Smooth muscle cell (in vitro differentiated cells): ENCODE data around the gene C8A. TPM values are rescaled to one million over a fixed set of nuclear protein-coding genes. Genes with fewer than 3 reads are reported as not detected.

ENCODE experiments used
- DNase-seq: peaks from one replicate; lab custom pipeline; 2025; ENCODE audit not compliant: unreplicated experiment; lab: John Stamatoyannopoulos, UW
- H2AFZ ChIP-seq: fragments of 200-600 bp; sonication (generic); 2 replicates; pipeline ENCODE4 v1.6.0; 2016; ENCODE audit warnings: antibody characterized with exemption, low read depth, mild to moderate bottlenecking
- H3F3A ChIP-seq: fragments of 200-600 bp; sonication (generic); 2 replicates; pipeline ENCODE4 v1.6.0; 2017; ENCODE audit warnings: antibody characterized with exemption, low read depth
- H3K27ac ChIP-seq: fragments of 200-600 bp; sonication (generic); 2 replicates; pipeline ENCODE4 v1.5.1; 2016; ENCODE audit warnings: low read depth, mild to moderate bottlenecking
- H3K27me3 ChIP-seq: fragments of 200-600 bp; sonication (generic); 2 replicates; pipeline ENCODE4 v1.6.1; 2016; ENCODE audit warnings: low read depth, mild to moderate bottlenecking
- H3K36me3 ChIP-seq: fragments of 200-600 bp; sonication (generic); 2 replicates; pipeline ENCODE4 v1.5.1; 2016; ENCODE audit warnings: low read depth
- H3K4me1 ChIP-seq: fragments of 200-600 bp; sonication (generic); 2 replicates; pipeline ENCODE4 v1.5.1; 2016; ENCODE audit warnings: low read depth
- H3K4me2 ChIP-seq: fragments of 200-600 bp; sonication (generic); 2 replicates; pipeline ENCODE4 v1.6.0; 2016; ENCODE audit warnings: mild to moderate bottlenecking
- H3K4me3 ChIP-seq: fragments of 200-600 bp; sonication (generic); 2 replicates; pipeline ENCODE4 v1.5.1; 2016; ENCODE audit warnings: mild to moderate bottlenecking
- H3K79me2 ChIP-seq: fragments of 200-600 bp; sonication (generic); 2 replicates; pipeline ENCODE4 v1.6.0; 2016; ENCODE audit warnings: low read depth, mild to moderate bottlenecking
- H3K9ac ChIP-seq: fragments of 200-600 bp; sonication (generic); 2 replicates; pipeline ENCODE4 v1.6.0; 2016; ENCODE audit warnings: low read depth
- H3K9me3 ChIP-seq: fragments of 200-600 bp; sonication (generic); replicated peaks from 2 replicates; pipeline ENCODE4 v1.5.1; 2016; ENCODE audit warnings: low read depth
- H4K20me1 ChIP-seq: fragments of 200-600 bp; sonication (generic); 2 replicates; pipeline ENCODE4 v1.6.0; 2016; ENCODE audit warnings: low read depth
- WGBS: methylation state at CpG from one replicate; pipeline ENCODE4 v1.1.7; 2016; ENCODE audit warnings: low lambda C conversion rate; 5-methylcytosine and 5-hydroxymethylcytosine counted together
- polyA plus RNA-seq: library from polyadenylated mRNA; unstranded; fragments of >200 nt; fragmentation: Nextera tagmentation; extraction: Ambion mirVana; gene quantifications from 2 replicates; pipeline ENCODE4 v1.2.1, GENCODE V29; 2016
- total RNA-seq: library from RNA; depleted of rRNA; stranded (reverse); fragments of >200 nt; gene quantifications from 2 replicates; pipeline ENCODE4 v1.2.3, GENCODE V29; 2014
- TF ChIP-seq, protein P1 (sequence below): fragments of 200-600 bp; sonication (generic); IDR thresholded peaks from 2 replicates; pipeline ENCODE4 v1.5.1; 2017; ENCODE audit warnings: borderline replicate concordance, mild to moderate bottlenecking, antibody characterized with exemption; ENCODE audit not compliant: insufficient read depth, poor library complexity, severe bottlenecking

The C8A gene
- total and polyA plus RNA-seq, 2 experiments from 2014 or later = not detected

DNA sequence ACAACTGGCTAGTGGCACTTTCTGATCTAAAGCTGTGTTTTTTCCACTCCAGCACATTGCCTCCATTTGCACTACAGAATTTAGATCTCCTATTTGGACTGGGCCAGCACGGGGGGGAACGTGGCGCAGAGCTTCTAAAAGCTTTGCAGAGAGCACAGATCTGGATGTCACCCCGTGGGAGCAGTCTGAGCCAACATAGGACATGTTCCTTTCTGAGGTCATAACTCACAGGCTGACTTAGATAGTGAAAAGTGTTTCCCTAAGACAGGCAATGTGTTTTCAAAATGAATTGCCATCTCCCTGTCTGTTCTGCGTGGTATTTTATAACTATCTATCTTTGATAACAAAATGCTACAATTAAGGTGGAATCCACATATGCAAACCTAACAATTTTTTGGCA, 3.7 kb upstream of the C8A start:
- no peaks in the 10 kb centered on the region for H3K27me3 ChIP-seq
- no peak overlapping the region for H3K9ac ChIP-seq
- no peaks in the 10 kb centered on the region for H3K9me3 ChIP-seq
- H3K4me1 ChIP-seq = peaks cover 9% of the 10 kb centered on the region
- no peak overlapping the region for H3K4me2 ChIP-seq
- H3K79me2 ChIP-seq = no peaks in the 10 kb centered on the region
- TF ChIP-seq, protein P1, sequence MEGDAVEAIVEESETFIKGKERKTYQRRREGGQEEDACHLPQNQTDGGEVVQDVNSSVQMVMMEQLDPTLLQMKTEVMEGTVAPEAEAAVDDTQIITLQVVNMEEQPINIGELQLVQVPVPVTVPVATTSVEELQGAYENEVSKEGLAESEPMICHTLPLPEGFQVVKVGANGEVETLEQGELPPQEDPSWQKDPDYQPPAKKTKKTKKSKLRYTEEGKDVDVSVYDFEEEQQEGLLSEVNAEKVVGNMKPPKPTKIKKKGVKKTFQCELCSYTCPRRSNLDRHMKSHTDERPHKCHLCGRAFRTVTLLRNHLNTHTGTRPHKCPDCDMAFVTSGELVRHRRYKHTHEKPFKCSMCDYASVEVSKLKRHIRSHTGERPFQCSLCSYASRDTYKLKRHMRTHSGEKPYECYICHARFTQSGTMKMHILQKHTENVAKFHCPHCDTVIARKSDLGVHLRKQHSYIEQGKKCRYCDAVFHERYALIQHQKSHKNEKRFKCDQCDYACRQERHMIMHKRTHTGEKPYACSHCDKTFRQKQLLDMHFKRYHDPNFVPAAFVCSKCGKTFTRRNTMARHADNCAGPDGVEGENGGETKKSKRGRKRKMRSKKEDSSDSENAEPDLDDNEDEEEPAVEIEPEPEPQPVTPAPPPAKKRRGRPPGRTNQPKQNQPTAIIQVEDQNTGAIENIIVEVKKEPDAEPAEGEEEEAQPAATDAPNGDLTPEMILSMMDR = no peak
- DNase-seq = no peak
- no peak overlapping the region for H3K27ac ChIP-seq
- H3F3A ChIP-seq = no peaks in the 10 kb centered on the region
- no peak overlapping the region for H2AFZ ChIP-seq
- no peaks in the 10 kb centered on the region for H4K20me1 ChIP-seq
- H3K36me3 ChIP-seq = no peaks in the 10 kb centered on the region
- H3K4me3 ChIP-seq = no peak overlapping the region
- WGBS = 84% methylated on average over 5 of the region's 5 CpGs

DNA sequence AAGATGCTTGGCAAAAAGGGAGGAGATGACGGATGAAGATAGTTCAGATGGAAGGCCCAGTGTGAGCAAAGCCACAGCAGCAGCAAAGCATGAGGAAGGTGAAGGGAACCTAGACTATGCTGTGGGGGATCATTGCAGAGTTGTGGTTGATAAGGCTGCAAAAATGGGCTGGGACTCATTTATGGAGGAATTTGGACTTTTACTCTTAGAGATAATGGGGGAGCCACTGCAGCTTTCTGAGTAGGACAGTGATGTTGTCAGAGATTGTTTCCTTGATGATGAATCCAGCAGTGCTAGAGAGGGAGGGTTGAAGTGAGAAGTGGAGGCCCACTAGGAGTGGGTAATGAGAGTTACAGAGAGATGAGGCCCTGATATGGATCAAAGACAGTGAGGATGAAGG, 2.1 kb upstream of the C8A start:
- H3K4me2 ChIP-seq = no peak overlapping the region
- no peaks in the 10 kb centered on the region for H4K20me1 ChIP-seq
- no peak overlapping the region for H3K4me3 ChIP-seq
- 88% methylated on average over 1 of the region's 1 CpG for WGBS
- H3K79me2 ChIP-seq = no peaks in the 10 kb centered on the region
- no peaks in the 10 kb centered on the region for H3K36me3 ChIP-seq
- H3K4me1 ChIP-seq = peaks cover 9% of the 10 kb centered on the region
- no peaks in the 10 kb centered on the region for H3F3A ChIP-seq
- H2AFZ ChIP-seq = no peak overlapping the region
- no peak overlapping the region for H3K9ac ChIP-seq
- TF ChIP-seq, protein P1 = no peak
- no peak for DNase-seq
- no peak overlapping the region for H3K27ac ChIP-seq
- H3K27me3 ChIP-seq = no peaks in the 10 kb centered on the region
- no peaks in the 10 kb centered on the region for H3K9me3 ChIP-seq

DNA sequence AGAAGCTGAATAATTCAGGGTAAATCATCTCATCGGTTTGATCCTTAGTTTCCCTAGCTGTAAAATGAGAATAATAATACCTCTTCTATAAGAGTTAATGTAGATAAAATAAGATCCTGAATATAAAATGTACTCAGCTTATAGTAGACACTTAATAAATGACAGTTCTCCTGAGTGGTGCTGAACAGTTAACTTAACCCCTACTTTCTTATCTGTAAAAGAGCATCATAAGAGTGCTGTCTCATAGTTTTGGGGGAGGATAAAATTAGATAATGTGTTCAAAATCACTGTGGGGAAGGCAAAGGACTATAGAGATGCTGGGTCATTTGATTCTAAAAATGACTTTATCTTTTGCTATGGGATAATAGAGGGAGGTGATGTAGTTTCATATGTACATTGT, 593 bp downstream of the C8A start:
- TF ChIP-seq, protein P1 = no peak
- H2AFZ ChIP-seq = no peak overlapping the region
- H3K4me1 ChIP-seq = no peaks in the 10 kb centered on the region
- H3K9me3 ChIP-seq = no peaks in the 10 kb centered on the region
- no peak overlapping the region for H3K4me2 ChIP-seq
- H3K9ac ChIP-seq = no peak overlapping the region
- no peak for DNase-seq
- no peak overlapping the region for H3K4me3 ChIP-seq
- H3K36me3 ChIP-seq = no peaks in the 10 kb centered on the region
- no peak overlapping the region for H3K27ac ChIP-seq
- H3K79me2 ChIP-seq = no peaks in the 10 kb centered on the region
- H3F3A ChIP-seq = no peaks in the 10 kb centered on the region
- no peaks in the 10 kb centered on the region for H4K20me1 ChIP-seq
- 88% methylated on average over 1 of the region's 1 CpG for whole genome bisulfite sequencing
- no peaks in the 10 kb centered on the region for H3K27me3 ChIP-seq

DNA sequence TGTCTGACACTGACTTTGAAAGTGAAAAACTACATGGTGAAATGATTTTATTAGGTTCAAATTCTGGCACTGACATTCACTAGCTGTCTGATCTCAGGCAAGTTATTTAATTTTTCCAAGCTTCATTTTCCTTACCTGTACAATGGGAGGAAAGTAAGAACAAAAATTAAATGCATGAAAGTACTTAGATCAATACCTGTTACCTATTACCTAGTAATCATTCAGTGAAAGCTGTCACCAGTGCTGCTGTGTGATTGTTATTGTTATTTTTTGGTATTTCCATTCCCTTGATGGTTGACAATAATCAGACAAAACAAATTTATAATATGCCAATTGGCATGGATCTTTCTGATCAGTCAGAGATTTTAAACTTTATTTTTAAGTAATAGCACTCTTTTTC, 1.6 kb downstream of the C8A start:
- no peak overlapping the region for H3K9ac ChIP-seq
- no peaks in the 10 kb centered on the region for H3K79me2 ChIP-seq
- no peak overlapping the region for H2AFZ ChIP-seq
- TF ChIP-seq, protein P1 = no peak
- DNase-seq = no peak
- H3K4me2 ChIP-seq = no peak overlapping the region
- H3K9me3 ChIP-seq = no peaks in the 10 kb centered on the region
- no peaks in the 10 kb centered on the region for H4K20me1 ChIP-seq
- H3K36me3 ChIP-seq = no peaks in the 10 kb centered on the region
- H3K27ac ChIP-seq = no peak overlapping the region
- no peak overlapping the region for H3K4me3 ChIP-seq
- H3K4me1 ChIP-seq = no peaks in the 10 kb centered on the region
- no peaks in the 10 kb centered on the region for H3K27me3 ChIP-seq
- no peaks in the 10 kb centered on the region for H3F3A ChIP-seq
